GM20000 (cell line): ENCODE results near the gene F2RL3.

ENCODE experiments used
- DNase-seq: peaks from one replicate; pipeline ENCODE4 v3.0.0; 2012; ENCODE audit warnings: low spot score
- CTCF ChIP-seq: IDR thresholded peaks from 2 replicates; pipeline ENCODE4 v1.5.1; 2012; ENCODE audit warnings: mild to moderate bottlenecking, control low read depth; ENCODE audit errors: extremely low read depth, missing control alignments

Gene F2RL3

GRCh38 chr19:16853066-16853465 is 35.7 kb upstream of the F2RL3 start:
- no peak for DNase-seq
- TF ChIP-seq CTCF, result no peak

GRCh38 chr19:16856091-16856490 is 32.7 kb upstream of the F2RL3 start:
- no peak for DNase-seq
- TF ChIP-seq CTCF, result no peak

- no peak for DNase-seq
- no peak for TF ChIP-seq CTCF
These were observed 29.2 kb upstream of the F2RL3 start for GRCh38 chr19:16859626-16860025.

- no peak for DNase-seq
These were observed 28.7 kb upstream of the F2RL3 start for GRCh38 chr19:16860118-16860517.

GRCh38 chr19:16861011-16861410 is 27.8 kb upstream of the F2RL3 start:
- no peak for TF ChIP-seq CTCF
- DNase-seq, result no peak

More at GRCh38 chr19:16860118-16860517, 28.7 kb upstream of the F2RL3 start:
- TF ChIP-seq CTCF, result no peak

- TF ChIP-seq CTCF, result no peak
- no peak for DNase-seq
These were observed 27.0 kb upstream of the F2RL3 start for GRCh38 chr19:16861834-16862233.

- TF ChIP-seq CTCF, result no peak
- DNase-seq, result no peak
These were observed 25.9 kb upstream of the F2RL3 start for GRCh38 chr19:16862826-16863415.

GRCh38 chr19:16867211-16867610 is 21.6 kb upstream of the F2RL3 start:
- no peak for TF ChIP-seq CTCF

More at GRCh38 chr19:16867211-16867610, 21.6 kb upstream of the F2RL3 start:
- no peak for DNase-seq
